ENCODE measurements around the gene MNAT1.

- TF ChIP-seq CTCF (IDR thresholded peaks at IDR 0.05; ENCODE audit: low read depth, low read length, poor library complexity, severe bottlenecking) (no peak), EZH2phosphoT487 (IDR thresholded peaks at IDR 0.05; ENCODE audit: borderline replicate concordance, low read length) (no peak)
Observed at GRCh38 chr14:60840313-60840712, 105.8 kb downstream of the MNAT1 start.
